Sigmoid colon (tissue), 7 donors: ENCODE measurements around the gene OTUD3. TPM values are rescaled to one million over a fixed set of nuclear protein-coding genes. Genes with fewer than 3 reads are reported as not detected.

Source experiments
- DNase-seq: peaks from one replicate; pipeline ENCODE4 v3.0.0-alpha.2; 2019
- H3K27ac ChIP-seq, 4 donors: fragments of 200-600 bp; sonication (generic); one replicate each; pipeline ENCODE4 v1.5.1; 2016 to 2019; ENCODE audit warnings: mild to moderate bottlenecking in 1 of 4
- H3K27me3 ChIP-seq, 3 donors: fragments of 200-600 bp; sonication (generic); one replicate each; pipeline ENCODE4 v1.5.1; 2019; ENCODE audit warnings: mild to moderate bottlenecking in 1 of 3
- H3K36me3 ChIP-seq, 4 donors: fragments of 200-600 bp; sonication (generic); one replicate each; pipeline ENCODE4 v1.5.1; 2016 to 2019
- H3K4me1 ChIP-seq, 4 donors: fragments of 200-600 bp; sonication (generic); one replicate each; pipeline ENCODE4 v1.5.1; 2017 to 2019
- H3K4me3 ChIP-seq, 4 donors: fragments of 200-600 bp; sonication (generic); one replicate each; pipeline ENCODE4 v1.5.1; 2017 to 2019; ENCODE audit warnings: mild to moderate bottlenecking in 2 of 4, moderate library complexity in 1 of 4
- H3K9me3 ChIP-seq, 4 donors: fragments of 200-600 bp in 3 of 4; sonication (generic) in 3 of 4; one replicate each; pipeline versions ENCODE4 v1.5.1 to v1.6.1; 2013 to 2019
- EP300 ChIP-seq, 4 donors: sonication (generic); formaldehyde crosslinking; IDR thresholded peaks; one replicate each; pipeline ENCODE4 v1.6.1; 2017; ENCODE audit warnings: antibody characterized with exemption in 4 of 4
- POLR2A ChIP-seq, 2 donors: fragments of 450-650 bp; IDR thresholded peaks; one replicate each; pipeline ENCODE4 v1.6.1; 2016; ENCODE audit warnings: antibody characterized with exemption in 2 of 2, mild to moderate bottlenecking in 2 of 2, moderate library complexity in 2 of 2
- POLR2AphosphoS5 ChIP-seq, 4 donors: sonication (generic); formaldehyde crosslinking; IDR thresholded peaks; one replicate each; pipeline ENCODE4 v1.6.1; 2017; ENCODE audit warnings: antibody characterized with exemption in 4 of 4
- WGBS, 2 donors: extraction: QIAGEN DNeasy Blood & Tissue Kit; methylation state at CpG; one replicate each; pipeline ENCODE4 v1.1.7; 2013; 5-methylcytosine and 5-hydroxymethylcytosine counted together
- intact Hi-C: fragments of 100-400 bp; cut with DNase I; formaldehyde crosslinking; loops from one replicate; pipeline ENCODE4 v1.15.1; 2023
- polyA plus RNA-seq, 3 donors: library from polyadenylated mRNA; stranded (reverse); fragments of 200-250 nt; gene quantifications; one replicate each; pipeline ENCODE4 v1.2.3, GENCODE V29; 2013
- total RNA-seq, 4 donors: library from RNA; depleted of rRNA; stranded (reverse); fragments of >200 nt; gene quantifications; one replicate each; pipeline ENCODE4 v1.1.0, GENCODE V29; 2016
- TF ChIP-seq, protein P1 (sequence below), 4 experiments: fragments of 450-650 bp in 3 of 4; fragments of 200-600 bp in 1 of 4; IDR thresholded peaks; one replicate each; pipeline ENCODE4 v1.5.1; 2016 to 2019; ENCODE audit warnings: antibody characterized with exemption in 4 of 4, mild to moderate bottlenecking in 3 of 4, moderate library complexity in 2 of 4
- donor health status: healthy with polysubstance abuse.
- donor health status: Bipolar disorder and iron deficiency.
- donor health status: healthy.

The OTUD3 gene
- total and polyA plus RNA-seq, 7 donors = 0.60 to 9.2 (median 5.4) TPM

DNA sequence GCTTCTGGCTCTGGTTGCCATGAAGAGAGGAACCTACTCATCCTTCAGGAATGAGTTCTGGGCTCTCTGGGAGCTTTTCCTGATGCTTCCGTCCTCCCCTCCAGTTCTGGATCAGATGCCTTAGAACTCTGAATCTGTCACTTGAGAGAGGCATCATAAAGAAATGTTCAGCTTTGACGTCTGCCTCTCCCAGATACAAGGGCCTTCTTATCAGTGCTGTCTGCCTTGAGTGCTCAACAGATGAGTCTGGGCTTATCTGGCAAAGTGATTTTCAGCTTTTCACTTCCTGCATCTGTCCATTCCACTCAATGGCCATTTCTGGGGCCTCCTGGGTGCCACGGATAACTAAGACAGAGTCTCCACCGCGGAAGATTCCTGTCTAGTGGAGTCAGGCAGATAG, 12.3 kb upstream of the OTUD3 start:
- TF ChIP-seq, protein P1, sequence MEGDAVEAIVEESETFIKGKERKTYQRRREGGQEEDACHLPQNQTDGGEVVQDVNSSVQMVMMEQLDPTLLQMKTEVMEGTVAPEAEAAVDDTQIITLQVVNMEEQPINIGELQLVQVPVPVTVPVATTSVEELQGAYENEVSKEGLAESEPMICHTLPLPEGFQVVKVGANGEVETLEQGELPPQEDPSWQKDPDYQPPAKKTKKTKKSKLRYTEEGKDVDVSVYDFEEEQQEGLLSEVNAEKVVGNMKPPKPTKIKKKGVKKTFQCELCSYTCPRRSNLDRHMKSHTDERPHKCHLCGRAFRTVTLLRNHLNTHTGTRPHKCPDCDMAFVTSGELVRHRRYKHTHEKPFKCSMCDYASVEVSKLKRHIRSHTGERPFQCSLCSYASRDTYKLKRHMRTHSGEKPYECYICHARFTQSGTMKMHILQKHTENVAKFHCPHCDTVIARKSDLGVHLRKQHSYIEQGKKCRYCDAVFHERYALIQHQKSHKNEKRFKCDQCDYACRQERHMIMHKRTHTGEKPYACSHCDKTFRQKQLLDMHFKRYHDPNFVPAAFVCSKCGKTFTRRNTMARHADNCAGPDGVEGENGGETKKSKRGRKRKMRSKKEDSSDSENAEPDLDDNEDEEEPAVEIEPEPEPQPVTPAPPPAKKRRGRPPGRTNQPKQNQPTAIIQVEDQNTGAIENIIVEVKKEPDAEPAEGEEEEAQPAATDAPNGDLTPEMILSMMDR (IDR thresholded peaks at IDR 0.05) = no peak
- TF ChIP-seq POLR2AphosphoS5 (IDR thresholded peaks at IDR 0.05) = no peak
- no peak for TF ChIP-seq POLR2A (IDR thresholded peaks at IDR 0.05)
- no peak for TF ChIP-seq EP300 (IDR thresholded peaks at IDR 0.05)
- H3K4me1 ChIP-seq = no peaks in the 10 kb centered on the region
- no peak for DNase-seq
- intact Hi-C loops = no loop called here
- H3K9me3 ChIP-seq = peaks cover 0 to 4% (median 0%) of the 10 kb centered on the region in 4 donors
- H3K27me3 ChIP-seq = peaks cover 0 to 3% (median 0%) of the 10 kb centered on the region in 3 donors
- no peak overlapping the region for H3K4me3 ChIP-seq
- H3K27ac ChIP-seq = no peak overlapping the region
- 52 to 64% methylated on average over 5 of the region's 5 CpGs for WGBS, 2 donors
- H3K36me3 ChIP-seq = no peaks in the 10 kb centered on the region

DNA sequence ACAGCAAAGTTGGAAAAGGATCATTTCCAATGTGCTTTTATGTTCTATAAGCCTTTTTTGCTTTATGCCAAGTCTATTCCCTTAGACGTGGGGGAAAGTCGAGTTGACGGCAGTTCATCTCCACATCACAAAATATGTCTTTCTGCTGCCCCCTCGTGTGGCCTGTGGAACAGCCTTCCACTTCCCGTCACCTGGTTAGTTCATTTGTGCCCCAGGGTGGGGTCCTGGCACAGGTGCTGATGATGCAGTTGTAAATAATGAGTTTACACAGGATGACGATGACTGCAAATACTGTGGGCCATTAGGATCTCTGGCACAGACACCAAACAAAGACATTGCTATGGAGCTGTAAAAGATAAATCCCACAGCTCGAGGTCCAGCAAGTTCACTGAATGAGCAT, 10.0 kb upstream of the OTUD3 start:
- Histone ChIP-seq H3K36me3 (no peaks in the 10 kb centered on the region), H3K4me3 (no peak overlapping the region), H3K9me3 (no peaks in the 10 kb centered on the region), H3K4me1 (no peaks in the 10 kb centered on the region), H3K27me3 (peaks cover 0 to 9% (median 0%) of the 10 kb centered on the region in 3 donors), H3K27ac (no peak overlapping the region)
- no peak for TF ChIP-seq EP300 (IDR thresholded peaks at IDR 0.05)
- no peak for TF ChIP-seq POLR2A (IDR thresholded peaks at IDR 0.05)
- TF ChIP-seq POLR2AphosphoS5 (IDR thresholded peaks at IDR 0.05) = no peak
- TF ChIP-seq, protein P1 (IDR thresholded peaks at IDR 0.05) = peak in 1 of 4 experiments; percentile 38
- WGBS, 2 donors = 11 to 58% methylated on average over 7 of the region's 7 CpGs
- no peak for DNase-seq
- intact Hi-C loops = no loop called here

DNA sequence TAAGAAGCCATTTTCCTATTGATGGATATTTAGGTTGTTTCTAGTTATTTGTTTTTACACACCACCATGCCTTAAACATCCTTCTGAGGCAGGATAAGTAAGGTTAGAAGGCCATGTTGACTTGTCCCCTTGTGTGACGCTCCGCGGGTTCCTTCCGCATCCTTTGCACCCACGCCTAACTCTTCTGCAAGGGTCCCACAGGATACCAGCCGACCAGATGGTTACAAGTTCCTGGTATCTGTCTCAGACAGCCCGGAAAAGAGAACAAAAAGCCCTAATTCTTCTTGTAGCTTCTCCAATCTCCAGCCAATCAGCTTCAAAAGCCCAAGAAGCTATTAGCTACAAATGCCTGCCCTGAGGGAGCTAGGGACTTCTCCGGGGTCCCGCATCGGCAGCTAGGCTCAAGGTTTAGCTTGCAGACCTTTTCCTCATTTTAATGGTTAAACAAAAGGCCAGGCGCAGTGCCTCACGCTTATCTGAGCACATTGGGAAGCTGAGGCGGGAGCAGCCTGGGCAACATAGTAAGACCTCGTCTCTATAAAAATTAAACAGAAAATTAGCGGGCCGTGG, 4.9 kb upstream of the OTUD3 start:
- no peak for TF ChIP-seq POLR2A (IDR thresholded peaks at IDR 0.05)
- no peak for TF ChIP-seq EP300 (IDR thresholded peaks at IDR 0.05)
- no peaks in the 10 kb centered on the region for H3K36me3 ChIP-seq
- intact Hi-C loops = no loop called here
- no peaks in the 10 kb centered on the region for H3K9me3 ChIP-seq
- no peak overlapping the region for H3K27ac ChIP-seq
- H3K27me3 ChIP-seq = peaks cover 0 to 6% (median 0%) of the 10 kb centered on the region in 3 donors
- WGBS, 2 donors = 84 to 94% methylated on average over 16 of the region's 16 CpGs
- H3K4me3 ChIP-seq = no peak overlapping the region
- peaks cover 0 to 4% (median 2%) of the 10 kb centered on the region in 4 donors for H3K4me1 ChIP-seq
- DNase-seq = no peak

DNA sequence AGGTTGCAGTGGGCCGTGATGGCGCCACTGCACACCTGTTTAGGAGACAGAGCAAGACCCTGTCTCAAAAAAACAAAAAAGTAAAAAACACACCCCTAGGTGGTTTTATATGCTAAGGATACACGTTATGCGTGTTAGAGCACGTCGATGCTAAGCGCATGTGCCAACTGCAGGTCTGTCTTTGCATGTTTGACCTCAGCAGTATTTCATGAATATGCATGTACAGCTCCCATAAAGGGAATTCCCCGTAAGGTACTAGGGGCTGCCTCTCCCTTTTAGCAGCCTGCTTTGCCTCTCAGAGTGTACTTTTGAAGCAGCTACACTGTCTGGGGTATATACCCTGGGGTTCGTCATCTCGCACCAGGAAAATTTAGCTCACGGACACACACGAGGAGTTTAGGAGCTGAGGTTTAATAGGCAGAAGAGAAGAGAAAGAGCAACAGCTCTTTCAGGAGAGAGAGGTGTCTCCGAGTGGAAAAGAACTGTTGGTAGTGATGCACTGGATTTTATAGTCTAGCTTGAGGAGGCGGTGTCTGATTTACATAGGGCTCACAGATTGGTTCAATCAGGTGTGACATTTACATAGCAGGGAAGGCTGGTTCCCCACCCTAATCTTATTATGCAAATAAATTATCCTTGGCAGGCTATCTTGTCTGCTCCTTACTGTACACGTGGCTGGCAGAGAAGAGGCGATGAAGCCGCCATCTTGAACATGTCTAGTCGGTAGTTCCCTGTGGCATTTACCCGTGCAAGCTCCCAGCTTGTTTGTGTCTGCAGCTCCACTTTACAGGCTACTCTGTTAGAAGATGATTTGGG, 4.2 kb upstream of the OTUD3 start:
- H3K27ac ChIP-seq = no peak overlapping the region
- TF ChIP-seq POLR2AphosphoS5 (IDR thresholded peaks at IDR 0.05) = peak in 1 of 4 donors; percentile 22
- TF ChIP-seq POLR2A (IDR thresholded peaks at IDR 0.05) = no peak
- no peaks in the 10 kb centered on the region for H3K9me3 ChIP-seq
- intact Hi-C loops = no loop called here
- no peak overlapping the region for H3K4me3 ChIP-seq
- H3K4me1 ChIP-seq = peaks cover 0 to 8% (median 4%) of the 10 kb centered on the region in 4 donors
- DNase-seq = no peak
- no peaks in the 10 kb centered on the region for H3K36me3 ChIP-seq
- WGBS, 2 donors = 73 to 79% methylated on average over 19 of the region's 19 CpGs
- H3K27me3 ChIP-seq = peaks cover 0 to 6% (median 0%) of the 10 kb centered on the region in 3 donors

DNA sequence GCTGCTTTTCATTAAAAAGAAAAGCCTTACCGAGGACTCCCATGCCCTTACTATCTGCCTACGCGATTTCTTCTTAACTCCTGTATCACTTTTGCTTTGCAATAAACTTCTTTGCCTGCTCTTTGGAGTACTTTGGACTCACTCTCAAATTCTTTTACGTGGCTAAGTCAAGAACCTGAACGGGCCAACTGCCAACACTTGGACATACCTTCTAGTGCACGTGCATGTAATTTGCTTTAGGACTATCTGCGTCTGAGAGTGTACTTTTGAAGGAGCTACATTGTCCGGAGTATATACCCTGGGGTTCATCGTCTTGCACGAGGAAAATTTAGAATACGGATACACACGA, 3.6 kb upstream of the OTUD3 start:
- Histone ChIP-seq H3K4me3 (no peak overlapping the region), H3K36me3 (no peaks in the 10 kb centered on the region), H3K4me1 (peaks cover 0 to 14% (median 10%) of the 10 kb centered on the region in 4 donors), H3K27ac (no peak overlapping the region), H3K27me3 (peaks cover 0 to 6% (median 0%) of the 10 kb centered on the region in 3 donors), H3K9me3 (no peaks in the 10 kb centered on the region)
- DNase-seq = no peak
- WGBS, 2 donors = 24 to 70% methylated on average over 12 of the region's 12 CpGs
- intact Hi-C loops = no loop called here
- TF ChIP-seq, protein P1 (IDR thresholded peaks at IDR 0.05) = no peak
- no peak for TF ChIP-seq POLR2AphosphoS5 (IDR thresholded peaks at IDR 0.05)
- no peak for TF ChIP-seq POLR2A (IDR thresholded peaks at IDR 0.05)
- no peak for TF ChIP-seq EP300 (IDR thresholded peaks at IDR 0.05)
